GM19240 (cell line): Measurements from ENCODE around the gene SMPDL3B.
"Not testable (repeated sequence)": the region's sequence is repeated elsewhere in the genome, so short reads cannot be mapped to it uniquely, and the experiment has no call there.

Experiments used
- DNase-seq: peaks from one replicate; pipeline ENCODE4 v3.0.0; 2011; ENCODE audit warnings: low spot score; ENCODE audit not compliant: insufficient read length

Gene SMPDL3B

DNA sequence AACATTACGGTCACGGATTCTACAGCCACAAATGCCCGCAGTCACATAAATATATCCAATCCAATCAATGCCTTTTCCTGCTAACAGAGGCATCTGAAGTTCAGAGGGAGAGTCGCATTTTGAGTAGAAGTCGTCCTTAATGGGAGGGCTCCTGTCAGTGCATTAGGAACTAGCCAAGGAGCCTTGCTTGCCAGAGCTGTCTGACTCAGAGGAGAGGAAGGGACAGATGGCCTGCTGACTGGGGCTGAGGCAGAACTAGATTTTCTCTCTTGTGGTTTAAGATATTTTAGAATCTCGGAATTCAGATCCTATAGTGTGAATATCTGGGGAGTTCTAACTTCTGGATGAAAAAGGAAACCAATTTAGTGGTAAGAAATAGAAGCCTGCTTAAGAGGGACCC lies 35.6 kb downstream of the SMPDL3B start:
- no peak for DNase-seq

DNA sequence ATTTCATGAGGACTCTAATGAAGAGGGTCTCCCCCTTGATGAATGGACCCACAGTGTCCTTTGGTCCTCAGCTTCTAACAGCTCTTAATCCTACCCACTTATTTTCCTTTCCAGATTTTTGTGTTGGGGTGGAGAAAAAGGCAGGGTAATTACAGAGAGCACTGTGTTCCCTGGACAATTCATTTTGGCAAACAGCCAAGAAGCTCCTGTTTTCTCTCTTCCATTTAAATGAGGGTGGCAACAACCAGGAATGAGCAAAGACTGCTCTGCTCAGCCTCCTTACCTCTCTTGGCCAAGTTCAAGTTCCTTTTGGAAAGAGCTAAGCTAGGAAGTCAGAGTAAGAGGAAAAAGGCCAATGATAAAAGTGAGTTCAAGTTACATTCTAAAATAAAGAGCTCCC lies 36.9 kb downstream of the SMPDL3B start:
- no peak for DNase-seq

DNA sequence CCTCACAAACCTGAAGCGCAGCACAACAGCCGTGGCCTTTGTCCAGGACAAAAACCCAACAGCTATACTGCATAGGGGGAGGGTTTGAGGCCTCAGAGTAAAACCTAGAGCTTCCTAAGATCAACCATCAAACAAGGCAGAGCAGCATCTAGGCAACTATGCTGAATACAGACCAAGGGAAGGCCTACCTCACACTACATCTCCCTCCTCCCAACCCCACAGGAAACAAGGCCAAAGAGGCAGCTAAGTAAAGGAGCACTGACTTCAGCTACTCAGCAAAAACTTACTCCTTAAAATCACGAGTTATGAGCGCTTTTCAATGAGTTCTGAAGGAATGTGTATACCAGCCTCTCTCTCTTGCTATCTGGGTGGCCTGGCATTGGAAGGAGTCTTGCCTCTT lies 37.3 kb downstream of the SMPDL3B start:
- DNase-seq: no peak

DNA sequence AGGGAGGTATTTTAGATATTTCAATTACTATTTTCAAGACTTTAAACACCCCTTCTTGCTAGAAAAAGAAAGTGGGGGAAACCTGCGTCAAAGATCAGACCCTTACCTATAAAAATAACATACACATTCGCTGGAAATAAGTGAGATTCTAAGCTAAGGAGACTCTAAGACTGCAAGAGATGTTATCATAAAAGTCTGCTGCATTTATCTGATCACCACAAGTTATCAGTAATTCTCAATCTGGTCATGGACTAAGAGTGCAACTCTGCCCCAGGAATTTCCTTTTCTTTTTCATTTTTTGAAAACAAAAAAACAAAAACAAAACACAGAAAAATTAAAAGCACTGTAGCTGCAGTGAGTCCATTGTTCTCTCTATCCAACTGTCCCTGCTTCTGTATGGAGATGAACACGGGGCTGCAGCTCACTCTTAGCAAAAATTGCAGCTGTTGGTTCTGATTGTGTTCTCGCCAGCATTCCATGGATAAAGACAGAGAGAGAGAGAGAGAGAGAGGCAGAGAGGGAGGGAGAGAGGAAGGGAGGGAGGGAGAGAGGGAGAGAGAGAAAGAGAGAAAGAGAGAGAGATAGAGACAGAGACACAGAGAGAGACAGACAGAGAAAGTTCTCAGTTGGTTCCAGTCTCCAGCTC lies 39.1 kb downstream of the SMPDL3B start:
- DNase-seq: no peak

DNA sequence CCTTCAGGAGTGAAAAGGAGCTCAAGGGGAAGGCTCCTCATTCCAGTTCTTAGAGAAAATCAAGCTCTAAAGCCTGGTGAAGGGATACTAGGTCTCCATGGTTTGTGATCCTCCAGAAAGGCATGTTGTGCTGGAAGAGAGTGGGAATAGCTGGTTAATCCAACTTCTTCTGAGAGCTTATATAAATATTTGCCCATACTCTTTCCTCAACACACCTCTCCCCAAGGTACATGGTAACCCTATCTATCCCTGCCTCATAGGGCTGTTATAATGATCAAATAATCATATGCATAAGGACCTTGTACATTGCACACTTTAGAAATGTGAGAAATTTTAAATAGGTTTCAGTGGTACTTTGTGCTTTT lies 39.6 kb downstream of the SMPDL3B start:
- no peak for DNase-seq

DNA sequence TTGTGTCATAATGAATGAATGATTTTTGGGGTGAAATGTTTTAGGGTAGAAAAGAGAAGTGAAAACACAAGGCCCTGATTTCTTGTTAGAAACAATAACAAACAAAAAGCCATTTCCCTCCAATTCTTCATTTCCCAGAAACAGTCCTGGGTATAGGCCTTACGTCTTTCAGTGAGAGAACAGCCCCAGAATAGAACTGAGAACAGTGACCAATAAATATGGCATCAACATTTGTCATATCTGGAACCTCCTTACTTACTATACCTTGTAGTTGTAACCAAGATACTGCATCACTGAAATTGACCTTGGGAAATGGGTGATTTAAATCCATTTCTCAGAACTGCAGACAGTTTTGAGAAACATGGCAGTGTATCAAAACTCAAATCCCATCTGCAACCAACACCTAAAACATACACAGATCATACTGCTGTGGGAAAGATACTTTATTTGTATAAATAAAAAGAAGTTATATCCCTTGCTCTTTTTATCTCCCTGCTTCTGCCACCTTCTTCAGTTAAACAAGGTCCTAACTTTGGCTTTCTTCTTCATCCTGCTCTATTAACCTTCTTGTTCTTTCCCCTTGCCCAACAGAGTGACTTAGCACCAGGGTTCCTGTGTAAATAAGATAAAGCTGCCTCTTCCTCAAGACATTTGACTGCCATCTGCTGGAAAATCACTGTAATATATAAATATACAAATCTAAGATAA lies 44.5 kb downstream of the SMPDL3B start:
- no peak for DNase-seq

DNA sequence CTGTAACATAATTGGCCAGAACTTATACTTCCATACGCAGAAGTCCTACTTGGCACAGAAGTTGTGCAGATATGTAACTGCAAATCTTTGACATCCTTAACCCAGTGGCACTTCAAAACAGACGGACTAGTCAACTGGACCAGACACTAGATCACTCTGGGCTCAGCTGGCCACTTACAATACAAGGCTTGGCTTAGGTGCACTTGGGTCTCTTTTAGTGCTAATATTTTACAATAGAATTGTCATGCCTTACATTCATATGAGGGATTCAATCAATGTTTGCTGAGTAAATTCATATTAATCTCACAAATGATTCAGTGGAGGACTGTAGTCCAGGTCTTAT lies 45.0 kb downstream of the SMPDL3B start:
- no peak for DNase-seq

DNA sequence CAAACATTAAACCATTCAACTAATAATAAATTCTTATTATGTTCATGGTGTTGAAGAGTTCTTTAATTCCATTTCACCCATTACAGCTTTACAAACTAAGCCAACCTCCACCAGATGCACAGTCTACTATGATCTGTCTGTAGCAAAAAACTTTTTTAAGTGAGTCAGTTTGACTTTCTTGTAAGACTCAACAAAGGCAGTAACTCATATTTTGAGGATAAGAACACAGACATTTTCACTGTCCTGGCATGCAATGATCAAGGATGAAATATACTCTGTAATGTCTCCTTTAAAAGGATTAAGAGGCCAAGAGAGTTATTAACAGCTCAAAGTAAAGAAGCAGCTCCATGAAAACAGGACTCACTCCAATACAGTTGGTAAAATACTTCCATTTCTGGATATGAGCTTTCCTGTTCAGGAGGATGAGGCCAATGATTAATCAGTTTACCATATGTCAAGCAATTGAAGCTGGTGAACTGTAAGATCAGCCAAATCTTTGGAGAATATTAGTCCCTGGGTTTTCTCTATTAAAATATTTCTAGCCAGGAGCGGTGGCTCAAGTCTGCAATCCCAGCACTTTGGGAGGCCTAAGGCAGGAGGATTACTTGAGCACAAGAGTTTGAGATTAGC lies 45.5 kb downstream of the SMPDL3B start:
- no peak for DNase-seq

DNA sequence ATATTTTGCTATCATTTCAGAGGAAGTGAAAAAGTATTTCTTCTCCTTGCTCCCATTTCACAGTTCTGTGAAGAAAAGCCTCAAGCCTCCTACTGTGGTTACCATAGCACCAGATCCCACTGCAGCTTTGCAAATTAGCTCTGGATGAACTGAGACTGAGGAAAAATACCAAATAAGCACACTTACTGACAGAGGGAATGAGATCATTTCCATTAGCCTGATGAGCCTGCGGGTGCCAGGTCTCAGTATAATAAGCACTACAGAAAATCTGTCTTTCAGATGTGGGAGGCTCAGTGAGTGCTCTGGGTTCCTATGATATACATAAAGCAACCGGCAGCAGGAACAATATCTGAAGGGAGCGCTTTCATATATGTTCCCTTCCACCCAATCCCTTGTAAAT lies 46.3 kb downstream of the SMPDL3B start:
- no peak for DNase-seq

DNA sequence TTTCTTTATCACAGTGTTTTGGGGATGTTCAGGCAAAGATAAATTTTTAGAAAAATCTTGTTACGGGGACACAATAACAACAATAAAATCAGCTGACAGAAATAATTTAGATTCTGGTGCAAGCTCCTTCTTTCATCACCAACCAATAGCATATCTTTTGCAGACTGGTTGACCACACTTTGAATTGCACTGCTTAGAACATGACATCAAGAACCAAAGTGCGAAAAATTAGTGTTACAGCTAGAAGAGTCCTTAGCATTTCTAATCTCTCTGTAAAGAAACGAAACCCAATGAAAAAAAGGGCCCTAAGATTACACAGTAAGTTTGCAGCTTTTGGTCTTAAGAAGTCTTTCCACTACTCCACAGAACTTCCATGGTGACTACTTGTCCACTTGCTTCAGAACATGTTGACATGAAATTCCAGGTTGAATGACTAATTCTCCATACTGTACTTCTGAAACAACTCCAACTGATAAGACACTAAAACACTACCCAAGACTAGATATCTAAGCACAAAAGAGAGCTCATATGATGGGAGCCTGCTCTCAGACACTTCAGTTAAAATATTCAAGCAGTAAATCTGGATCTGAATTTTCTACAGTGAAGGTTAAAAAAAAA lies 56.2 kb downstream of the SMPDL3B start:
- DNase-seq: no peak

DNA sequence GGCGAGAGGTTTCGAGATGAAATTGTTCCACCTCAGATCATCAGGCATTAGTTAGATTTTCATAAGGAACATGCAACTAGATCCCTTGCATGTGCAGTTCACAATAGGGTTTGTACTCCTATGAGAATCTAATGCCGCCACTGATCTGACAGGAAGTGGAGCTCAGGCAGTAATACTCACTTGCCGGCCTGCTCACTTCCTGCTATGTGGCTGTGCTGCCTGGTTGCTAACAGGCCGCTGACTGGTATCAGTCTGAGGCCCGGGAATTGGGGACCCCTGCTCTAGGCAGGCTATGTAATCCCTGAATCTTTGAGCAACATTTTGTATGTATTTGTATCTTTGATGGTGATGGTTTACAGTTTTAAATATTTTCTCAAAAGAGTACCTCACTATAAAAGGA lies 57.5 kb downstream of the SMPDL3B start:
- DNase-seq: no peak

DNA sequence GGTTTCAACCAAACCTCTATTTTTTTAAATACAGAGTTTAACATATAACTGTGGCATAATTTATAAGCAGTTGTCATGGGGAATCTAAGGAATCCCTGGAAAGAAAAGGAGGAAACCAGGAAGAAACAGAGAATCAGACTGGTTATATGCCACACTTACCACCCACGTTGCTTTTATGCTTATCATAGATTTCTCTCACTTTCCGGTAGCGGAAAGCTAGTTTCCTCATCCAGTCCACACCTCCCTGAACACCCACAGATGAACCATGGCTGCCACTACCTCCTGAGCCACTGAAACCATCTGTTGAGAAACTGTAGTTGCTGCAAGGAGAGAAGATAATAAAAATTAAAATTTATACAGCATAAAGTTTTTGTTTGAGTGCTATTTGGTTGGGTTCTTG lies 58.4 kb downstream of the SMPDL3B start:
- DNase-seq: no peak

DNA sequence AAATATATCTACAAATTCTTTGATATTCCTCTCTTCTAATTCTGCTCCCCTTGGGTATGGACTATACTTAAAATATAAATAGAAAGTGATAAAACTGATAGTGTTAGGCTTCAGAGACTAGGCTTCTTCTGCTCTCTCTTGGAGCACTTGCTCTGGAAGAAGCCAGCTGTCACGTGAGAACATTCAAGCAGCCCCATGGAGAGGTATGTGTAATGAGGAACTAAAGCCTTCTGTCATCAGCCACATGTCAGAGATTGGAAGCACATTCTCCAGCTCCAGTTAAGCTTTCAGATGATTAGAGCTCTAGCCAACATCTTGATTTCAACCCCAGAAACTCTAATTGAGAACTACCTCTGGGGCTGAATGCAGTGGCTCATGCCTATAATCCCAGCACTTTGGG lies 59.3 kb downstream of the SMPDL3B start:
- DNase-seq: no peak

DNA sequence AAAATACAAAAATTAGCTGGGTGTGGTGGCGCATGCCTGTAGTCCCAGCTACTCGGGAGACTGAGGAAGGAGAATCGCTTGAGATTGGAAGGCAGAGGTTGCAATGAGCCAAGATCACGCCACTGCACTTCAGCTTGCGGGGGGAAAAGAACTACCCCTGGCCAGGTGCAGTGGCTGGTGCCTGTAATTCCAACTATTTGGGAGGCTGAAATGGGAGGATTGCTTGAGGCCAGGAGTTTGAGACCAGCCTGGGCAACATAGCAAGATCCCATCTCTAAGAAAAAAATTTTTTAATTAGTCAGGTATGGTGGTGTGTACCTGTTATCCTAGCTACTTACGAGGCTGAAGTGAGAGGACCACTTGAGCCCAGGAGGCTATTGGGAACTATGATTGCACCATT lies 59.7 kb downstream of the SMPDL3B start:
- DNase-seq: not testable (repeated sequence)

DNA sequence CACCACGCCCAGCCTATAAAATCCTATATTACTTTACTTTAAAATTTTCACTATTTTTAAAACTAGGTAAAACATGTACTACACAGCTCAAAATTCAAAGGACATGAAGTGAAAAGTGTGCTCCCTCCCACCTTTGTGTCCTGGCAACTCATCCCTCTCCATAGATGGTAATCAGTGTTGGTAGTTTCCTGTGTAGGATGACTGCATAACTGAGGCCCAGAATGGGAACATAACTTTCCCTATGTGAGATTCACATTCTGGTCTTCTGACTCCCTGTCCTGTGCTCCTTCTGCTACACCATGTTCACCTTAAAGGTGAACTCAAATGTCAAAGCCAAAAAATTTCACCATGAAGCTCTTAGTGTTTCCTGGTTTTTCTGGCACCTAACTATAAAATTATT lies 64.3 kb downstream of the SMPDL3B start:
- no peak for DNase-seq

DNA sequence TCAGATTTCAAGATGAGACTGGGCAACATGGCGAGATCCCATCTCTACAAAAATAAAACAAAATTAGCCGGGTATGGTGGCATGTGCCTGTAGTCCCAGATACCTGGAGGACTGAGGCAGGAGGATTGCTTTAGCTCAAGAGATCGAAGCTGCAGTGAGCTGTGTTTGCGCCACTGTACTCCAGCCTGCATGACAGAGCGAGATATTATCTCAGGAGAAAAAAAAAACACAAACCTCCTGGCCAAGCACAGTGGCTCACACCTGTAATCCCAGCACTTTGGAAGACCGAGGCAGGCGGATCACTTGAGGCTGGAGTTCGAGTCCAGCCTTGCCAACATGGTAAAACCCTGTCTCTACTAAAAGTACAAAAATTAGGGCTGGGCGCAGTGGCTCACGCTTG lies 67.8 kb downstream of the SMPDL3B start:
- no peak for DNase-seq

DNA sequence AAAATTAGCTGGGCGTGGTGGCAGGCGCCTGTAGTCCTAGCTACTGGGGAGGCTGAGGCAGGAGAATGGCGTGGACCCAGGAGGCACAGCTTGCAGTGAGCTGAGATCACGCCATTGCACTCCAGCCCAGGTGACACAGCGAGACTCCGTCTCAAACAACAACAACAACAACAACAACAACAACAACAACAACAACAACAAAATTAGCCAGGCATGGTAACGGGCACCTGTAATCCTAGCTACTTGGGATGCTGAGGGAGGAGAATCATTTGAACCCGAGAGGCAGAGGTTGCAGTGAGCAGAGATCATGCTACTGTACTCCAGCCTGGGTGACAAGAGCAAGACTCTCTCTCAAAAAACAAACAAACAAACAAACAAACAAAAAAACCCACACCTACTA lies 68.3 kb downstream of the SMPDL3B start:
- not testable (repeated sequence) for DNase-seq
